K562 (cell line): Measurements from ENCODE around the gene CHRNA9. TPM values are rescaled to one million over a fixed set of nuclear protein-coding genes. Genes with fewer than 3 reads are reported as not detected.

Source experiments
- ARID2 ChIP-seq: fragments of 450-650 bp; IDR thresholded peaks from 2 replicates; pipeline ENCODE4 v1.6.1; 2017; ENCODE audit warnings: antibody characterized with exemption, mild to moderate bottlenecking
- DIDO1 ChIP-seq: fragments of 450-650 bp; IDR thresholded peaks from 2 replicates; pipeline ENCODE4 v1.6.1; 2016; ENCODE audit warnings: low read depth, missing biosample characterization, missing genetic modification characterization
- EZH2 ChIP-seq: IDR thresholded peaks from 2 replicates; pipeline ENCODE4 v1.6.1; 2012; ENCODE audit warnings: low read depth, mild to moderate bottlenecking, inconsistent platforms, low read length, borderline replicate concordance
- HNRNPK ChIP-seq: fragments of 200-400 bp; formaldehyde crosslinking; IDR thresholded peaks from one replicate; pipeline ENCODE4 v1.6.1; 2018; ENCODE audit warnings: mild to moderate bottlenecking, low read depth, low read length; ENCODE audit not compliant: poor library complexity, severe bottlenecking
- ILF3 ChIP-seq: fragments of 450-650 bp; IDR thresholded peaks from 2 replicates; pipeline ENCODE4 v1.6.1; 2018; ENCODE audit warnings: antibody characterized with exemption, mild to moderate bottlenecking, moderate library complexity, borderline replicate concordance
- MAFK ChIP-seq: IDR thresholded peaks from 2 replicates; pipeline ENCODE4 v1.6.1; 2011; ENCODE audit warnings: low read length, improper control_type of control experiment
- MEIS2 ChIP-seq: fragments of 450-650 bp; IDR thresholded peaks from 2 replicates; pipeline ENCODE4 v1.6.1; 2014; ENCODE audit warnings: mild to moderate bottlenecking; ENCODE audit not compliant: partially characterized antibody
- MTA2 ChIP-seq: fragments of 450-650 bp; IDR thresholded peaks from 2 replicates; pipeline ENCODE4 v1.6.1; 2016; ENCODE audit warnings: low read depth
- MTA3 ChIP-seq: fragments of 450-650 bp; formaldehyde crosslinking; IDR thresholded peaks from 2 replicates; pipeline ENCODE4 v1.6.1; 2017; ENCODE audit warnings: mild to moderate bottlenecking, borderline replicate concordance
- NCOA6 ChIP-seq: fragments of 450-650 bp; IDR thresholded peaks from 2 replicates; pipeline ENCODE4 v1.6.1; 2017; ENCODE audit warnings: mild to moderate bottlenecking
- NFE2 ChIP-seq: IDR thresholded peaks from 2 replicates; pipeline ENCODE4 v1.6.1; 2014; ENCODE audit warnings: antibody characterized with exemption, low read depth
- NFE2L1 ChIP-seq: fragments of 450-650 bp; IDR thresholded peaks from 2 replicates; pipeline ENCODE4 v1.6.1; 2016; ENCODE audit warnings: missing genetic modification characterization, low read depth, mild to moderate bottlenecking, missing compliant biosample characterization, moderate library complexity, borderline replicate concordance
- REST ChIP-seq, 2 experiments: fragments of 450-650 bp; formaldehyde crosslinking in 1 of 2; IDR thresholded peaks; 2 replicates each; pipeline versions ENCODE4 v1.4.0 to v1.6.1; 2014 to 2020; ENCODE audit warnings: mild to moderate bottlenecking in 2 of 2, borderline replicate concordance in 1 of 2, low read depth in 1 of 2
- SMAD4 ChIP-seq: fragments of 250-450 bp; sonication (Bioruptor Pico); conservative IDR thresholded peaks from 2 replicates; pipeline ENCODE4 v1.8.0; 2021; ENCODE audit warnings: inconsistent platforms, mild to moderate bottlenecking, moderate library complexity
- STAT6 ChIP-seq: sonication (generic); formaldehyde crosslinking; IDR thresholded peaks from 2 replicates; pipeline ENCODE4 v1.8.1; 2023; ENCODE audit warnings: mild to moderate bottlenecking, missing genetic modification reagents
- YBX1 ChIP-seq: fragments of 450-650 bp; IDR thresholded peaks from 2 replicates; pipeline ENCODE4 v1.7.1; 2016; ENCODE audit warnings: mild to moderate bottlenecking
- ZBTB9 ChIP-seq: fragments of 450-650 bp; formaldehyde crosslinking; IDR thresholded peaks from 2 replicates; pipeline ENCODE4 v1.4.0; 2020; ENCODE audit warnings: mild to moderate bottlenecking, moderate library complexity
- polyA plus RNA-seq, 8 experiments: library from polyadenylated mRNA; depleted of rRNA in 4 of 8; stranded (reverse) in 5 of 8; unstranded in 3 of 8; fragments of >200 nt; fragmentation: Nextera tagmentation in 2 of 8; fragmentation: Illumina TruSeq in 1 of 8; extraction: Ambion mirVana in 2 of 8; extraction: Trizol in 1 of 8; gene quantifications; 2 replicates each; pipeline versions ENCODE4 v1.2.1 to v1.2.3, GENCODE V29; 2011 to 2014; ENCODE audit warnings: inconsistent platforms in 1 of 8, missing spikeins in 1 of 8
- total RNA-seq, 7 experiments: library from RNA; depleted of rRNA in 6 of 7; stranded (reverse); fragments of >200 nt in 6 of 7; fragmentation: Illumina TruSeq in 2 of 7; extraction: Trizol in 2 of 7; gene quantifications; 2 replicates each; pipeline versions ENCODE4 v1.2.1 to v1.2.3, GENCODE V29; 2011 to 2021; ENCODE audit warnings: low replicate concordance in 1 of 7

Gene CHRNA9
- total and polyA plus RNA-seq, 9 of the 15 experiments (the other 6 are each of a cell fraction or from before 2014, with no cell fraction given): not detected

GRCh38 chr4:40292313-40292759 lies 42.8 kb upstream of the CHRNA9 start (continued):
- TF ChIP-seq MAFK (peak; percentile 45; the same call in 1 of the 2 replicates), ZBTB9 (CRISPR knock-in tag) (no peak), ARID2 (no peak), DIDO1 (tag) (no peak), REST (IDR thresholded peaks at IDR 0.05; ENCODE audit: borderline replicate concordance) (0 out of 2 replicates have a peak, but pooled peaks have one; percentile 44), REST (CRISPR knock-in tag; IDR thresholded peaks at IDR 0.05; ENCODE audit: low read depth) (no peak), SMAD4 (CRISPR knock-in tag) (0 out of 2 replicates have a peak, but pooled peaks have one; percentile 37), MTA2 (peak; percentile 37; the same call in 1 of the 2 replicates), NFE2 (peak; percentile 37; the same call in 1 of the 2 replicates), NCOA6 (no peak), STAT6 (CRISPR knock-in tag) (no peak), ILF3 (no peak), NFE2L1 (tag) (no peak), MEIS2 (peak; percentile 57), MTA3 (peak; percentile 68), HNRNPK (no peak), YBX1 (no peak), EZH2 (no peak)
